Testis (tissue), 2 donors: ENCODE results near the gene EFCAB7.

Experiments
- CTCF ChIP-seq, 3 experiments: fragments of 450-650 bp in 2 of 3; fragments of 200-600 bp in 1 of 3; sonication (generic) in 1 of 3; IDR thresholded peaks; one replicate each; pipeline ENCODE4 v1.5.1; 2016 to 2019; ENCODE audit warnings: antibody characterized with exemption in 3 of 3, mild to moderate bottlenecking in 2 of 3, moderate library complexity in 1 of 3
- POLR2A ChIP-seq: fragments of 450-650 bp; IDR thresholded peaks from one replicate; pipeline ENCODE4 v1.6.1; 2017; ENCODE audit warnings: antibody characterized with exemption, mild to moderate bottlenecking, moderate library complexity

- TF ChIP-seq POLR2A, result no peak
- no peak for TF ChIP-seq CTCF (IDR thresholded peaks at IDR 0.05)
Measured at GRCh38 chr1:63512584-63512983, 10.7 kb upstream of the EFCAB7 start.
